ENCODE results near the gene ACLY.

- TF ChIP-seq CTCF (conservative IDR thresholded peaks at IDR 0.05; ENCODE audit: low read length): no peak
- TF ChIP-seq EZH2phosphoT487 (IDR thresholded peaks at IDR 0.05; ENCODE audit: borderline replicate concordance, low read depth, low read length): no peak
Measured at GRCh38 chr17:41935641-41936040, 16.9 kb upstream of the ACLY start.
